Measurements from ENCODE around the gene SPRY2.
A peak's percentile ranks its signal among the peaks of the same experiment; 100 is the strongest.

The SPRY2 gene

GRCh38 chr13:80341101-80341755 is at the start of gene SPRY2:
Gene SPRY2 (minus strand): TSS chr13:80341126. CDS start chr13:80337705, 3,421 bp downstream.
- H3K4me1 ChIP-seq (ENCODE audit: control insufficient read depth, insufficient read depth, low read length), result peaks cover 41% of the 10 kb centered on the region
- peak within 1 kb of the TSS; percentile 93 for H3K9ac ChIP-seq (ENCODE audit: low read depth, low read length)
- H3K36me3 ChIP-seq (ENCODE audit: control insufficient read depth, insufficient read depth, low read length), result peaks cover 19% of the 10 kb centered on the region
- H3K27ac ChIP-seq (ENCODE audit: low read depth, low read length), result peak within 1 kb of the TSS; percentile 100
- H3K27me3 ChIP-seq (ENCODE audit: control insufficient read depth, insufficient read depth, low read length), result peaks cover 13% of the 10 kb centered on the region
- no peaks in the 10 kb centered on the region for H3K9me3 ChIP-seq (ENCODE audit: control insufficient read depth, insufficient read depth, low read length)
- H3K4me3 ChIP-seq (ENCODE audit: low read depth, low read length), result peak within 1 kb of the TSS; percentile 98

GRCh38 chr13:80390338-80390737 is 49.4 kb upstream of the SPRY2 start:
- no peaks in the 10 kb centered on the region for H3K27me3 ChIP-seq (ENCODE audit: control insufficient read depth, insufficient read depth, low read length)
- H3K36me3 ChIP-seq (ENCODE audit: control insufficient read depth, insufficient read depth, low read length), result no peaks in the 10 kb centered on the region
- no peaks in the 10 kb centered on the region for H3K4me1 ChIP-seq (ENCODE audit: control insufficient read depth, insufficient read depth, low read length)

GRCh38 chr13:80389073-80390038 is 48.4 kb upstream of the SPRY2 start:
- H3K27me3 ChIP-seq (ENCODE audit: control insufficient read depth, insufficient read depth, low read length), result no peaks in the 10 kb centered on the region
- no peak overlapping the region for H3K4me3 ChIP-seq (ENCODE audit: low read depth, low read length)
- H3K36me3 ChIP-seq (ENCODE audit: control insufficient read depth, insufficient read depth, low read length), result no peaks in the 10 kb centered on the region

More at GRCh38 chr13:80390338-80390737, 49.4 kb upstream of the SPRY2 start:
- no peak overlapping the region for H3K4me3 ChIP-seq (ENCODE audit: low read depth, low read length)
- no peak overlapping the region for H3K9ac ChIP-seq (ENCODE audit: low read depth, low read length)
- no peak overlapping the region for H3K27ac ChIP-seq (ENCODE audit: low read depth, low read length)
- no peaks in the 10 kb centered on the region for H3K9me3 ChIP-seq (ENCODE audit: control insufficient read depth, insufficient read depth, low read length)

GRCh38 chr13:80388506-80388905 is 47.6 kb upstream of the SPRY2 start:
- Histone ChIP-seq H3K9ac (ENCODE audit: low read depth, low read length) (no peak overlapping the region), H3K9me3 (ENCODE audit: control insufficient read depth, insufficient read depth, low read length) (no peaks in the 10 kb centered on the region), H3K4me1 (ENCODE audit: control insufficient read depth, insufficient read depth, low read length) (no peaks in the 10 kb centered on the region), H3K27ac (ENCODE audit: low read depth, low read length) (no peak overlapping the region), H3K27me3 (ENCODE audit: control insufficient read depth, insufficient read depth, low read length) (no peaks in the 10 kb centered on the region), H3K36me3 (ENCODE audit: control insufficient read depth, insufficient read depth, low read length) (no peaks in the 10 kb centered on the region), H3K4me3 (ENCODE audit: low read depth, low read length) (no peak overlapping the region)

More at GRCh38 chr13:80389073-80390038, 48.4 kb upstream of the SPRY2 start:
- Histone ChIP-seq H3K9ac (ENCODE audit: low read depth, low read length) (no peak overlapping the region), H3K4me1 (ENCODE audit: control insufficient read depth, insufficient read depth, low read length) (no peaks in the 10 kb centered on the region), H3K27ac (ENCODE audit: low read depth, low read length) (no peak overlapping the region), H3K9me3 (ENCODE audit: control insufficient read depth, insufficient read depth, low read length) (no peaks in the 10 kb centered on the region)

- Histone ChIP-seq H3K9me3 (ENCODE audit: control insufficient read depth, insufficient read depth, low read length) (no peaks in the 10 kb centered on the region), H3K4me3 (ENCODE audit: low read depth, low read length) (no peak overlapping the region), H3K27me3 (ENCODE audit: control insufficient read depth, insufficient read depth, low read length) (no peaks in the 10 kb centered on the region), H3K36me3 (ENCODE audit: control insufficient read depth, insufficient read depth, low read length) (no peaks in the 10 kb centered on the region), H3K27ac (ENCODE audit: low read depth, low read length) (no peak overlapping the region), H3K9ac (ENCODE audit: low read depth, low read length) (no peak overlapping the region), H3K4me1 (ENCODE audit: control insufficient read depth, insufficient read depth, low read length) (no peaks in the 10 kb centered on the region)
These were observed 45.7 kb upstream of the SPRY2 start for GRCh38 chr13:80386592-80386991.

- Histone ChIP-seq H3K4me3 (ENCODE audit: low read depth, low read length) (no peak overlapping the region), H3K27me3 (ENCODE audit: control insufficient read depth, insufficient read depth, low read length) (no peaks in the 10 kb centered on the region), H3K27ac (ENCODE audit: low read depth, low read length) (no peak overlapping the region), H3K36me3 (ENCODE audit: control insufficient read depth, insufficient read depth, low read length) (no peaks in the 10 kb centered on the region), H3K9me3 (ENCODE audit: control insufficient read depth, insufficient read depth, low read length) (no peaks in the 10 kb centered on the region), H3K4me1 (ENCODE audit: control insufficient read depth, insufficient read depth, low read length) (no peaks in the 10 kb centered on the region), H3K9ac (ENCODE audit: low read depth, low read length) (no peak overlapping the region)
These were observed 45.1 kb upstream of the SPRY2 start for GRCh38 chr13:80386002-80386401.

- H3K9me3 ChIP-seq (ENCODE audit: control insufficient read depth, insufficient read depth, low read length), result no peaks in the 10 kb centered on the region
- H3K9ac ChIP-seq (ENCODE audit: low read depth, low read length), result no peak overlapping the region
- no peaks in the 10 kb centered on the region for H3K36me3 ChIP-seq (ENCODE audit: control insufficient read depth, insufficient read depth, low read length)
- H3K4me1 ChIP-seq (ENCODE audit: control insufficient read depth, insufficient read depth, low read length), result no peaks in the 10 kb centered on the region
- no peak overlapping the region for H3K27ac ChIP-seq (ENCODE audit: low read depth, low read length)
- no peak overlapping the region for H3K4me3 ChIP-seq (ENCODE audit: low read depth, low read length)
- no peaks in the 10 kb centered on the region for H3K27me3 ChIP-seq (ENCODE audit: control insufficient read depth, insufficient read depth, low read length)
These were observed 41.6 kb upstream of the SPRY2 start for GRCh38 chr13:80382576-80382975.

GRCh38 chr13:80379245-80379644 is 38.3 kb upstream of the SPRY2 start:
- no peak overlapping the region for H3K27ac ChIP-seq (ENCODE audit: low read depth, low read length)
- H3K36me3 ChIP-seq (ENCODE audit: control insufficient read depth, insufficient read depth, low read length), result no peaks in the 10 kb centered on the region
- H3K27me3 ChIP-seq (ENCODE audit: control insufficient read depth, insufficient read depth, low read length), result no peaks in the 10 kb centered on the region
- H3K9me3 ChIP-seq (ENCODE audit: control insufficient read depth, insufficient read depth, low read length), result no peaks in the 10 kb centered on the region
- H3K4me3 ChIP-seq (ENCODE audit: low read depth, low read length), result no peak overlapping the region
- no peaks in the 10 kb centered on the region for H3K4me1 ChIP-seq (ENCODE audit: control insufficient read depth, insufficient read depth, low read length)
- no peak overlapping the region for H3K9ac ChIP-seq (ENCODE audit: low read depth, low read length)

GRCh38 chr13:80376554-80376953 is 35.6 kb upstream of the SPRY2 start:
- Histone ChIP-seq H3K4me3 (ENCODE audit: low read depth, low read length) (no peak overlapping the region), H3K9ac (ENCODE audit: low read depth, low read length) (no peak overlapping the region), H3K27ac (ENCODE audit: low read depth, low read length) (no peak overlapping the region), H3K9me3 (ENCODE audit: control insufficient read depth, insufficient read depth, low read length) (no peaks in the 10 kb centered on the region), H3K4me1 (ENCODE audit: control insufficient read depth, insufficient read depth, low read length) (no peaks in the 10 kb centered on the region), H3K27me3 (ENCODE audit: control insufficient read depth, insufficient read depth, low read length) (no peaks in the 10 kb centered on the region), H3K36me3 (ENCODE audit: control insufficient read depth, insufficient read depth, low read length) (no peaks in the 10 kb centered on the region)

- no peak overlapping the region for H3K4me3 ChIP-seq (ENCODE audit: low read depth, low read length)
- no peaks in the 10 kb centered on the region for H3K27me3 ChIP-seq (ENCODE audit: control insufficient read depth, insufficient read depth, low read length)
- no peak overlapping the region for H3K9ac ChIP-seq (ENCODE audit: low read depth, low read length)
- H3K4me1 ChIP-seq (ENCODE audit: control insufficient read depth, insufficient read depth, low read length), result no peaks in the 10 kb centered on the region
- H3K36me3 ChIP-seq (ENCODE audit: control insufficient read depth, insufficient read depth, low read length), result no peaks in the 10 kb centered on the region
- H3K27ac ChIP-seq (ENCODE audit: low read depth, low read length), result no peak overlapping the region
- H3K9me3 ChIP-seq (ENCODE audit: control insufficient read depth, insufficient read depth, low read length), result no peaks in the 10 kb centered on the region
These were observed 34.0 kb upstream of the SPRY2 start for GRCh38 chr13:80374901-80375300.

- Histone ChIP-seq H3K9ac (ENCODE audit: low read depth, low read length) (no peak overlapping the region), H3K27me3 (ENCODE audit: control insufficient read depth, insufficient read depth, low read length) (no peaks in the 10 kb centered on the region), H3K9me3 (ENCODE audit: control insufficient read depth, insufficient read depth, low read length) (no peaks in the 10 kb centered on the region), H3K4me3 (ENCODE audit: low read depth, low read length) (no peak overlapping the region), H3K27ac (ENCODE audit: low read depth, low read length) (no peak overlapping the region), H3K4me1 (ENCODE audit: control insufficient read depth, insufficient read depth, low read length) (no peaks in the 10 kb centered on the region), H3K36me3 (ENCODE audit: control insufficient read depth, insufficient read depth, low read length) (no peaks in the 10 kb centered on the region)
These were observed 33.5 kb upstream of the SPRY2 start for GRCh38 chr13:80374444-80374843.
